ENCODE measurements around the gene MTHFD1. TPM values are rescaled to one million over a fixed set of nuclear protein-coding genes. Genes with fewer than 3 reads are reported as not detected.
A peak's percentile ranks its signal among the peaks of the same experiment; 100 is the strongest.

The MTHFD1 gene
- total and polyA plus RNA-seq, 2 donors from 2014 or later, result 73.0 to 76.1 TPM

- FAIRE-seq, result peak; percentile 11
- no peaks in the 10 kb centered on the region for H3K9me3 ChIP-seq (ENCODE audit: control insufficient read depth in 2 of 3, insufficient read depth in 1 of 3, low read length in 3 of 3)
- peaks cover 0 to 21% (median 2%) of the 10 kb centered on the region in 3 donors for H3K4me1 ChIP-seq (ENCODE audit: control insufficient read depth in 2 of 3, insufficient read depth in 2 of 3, low read depth in 1 of 3, low read length in 3 of 3)
- peak overlapping the region; percentile 60 to 63 for H3K27ac ChIP-seq (ENCODE audit: low read depth in 2 of 2, low read length in 2 of 2)
- DNase-seq, result peak in 2 of 5 donors; percentile 67
- peaks cover 3 to 16% (median 6%) of the 10 kb centered on the region in 3 donors for H3K36me3 ChIP-seq (ENCODE audit: control insufficient read depth in 2 of 3, insufficient read depth in 3 of 3, low read length in 3 of 3)
- H3K4me3 ChIP-seq (ENCODE audit: low read length in 3 of 3), result no peak overlapping the region
- no peak for TF ChIP-seq CTCF (IDR thresholded peaks at IDR 0.05; ENCODE audit: borderline replicate concordance, extremely low read depth, insufficient read depth)
- intact Hi-C loops (cut with DNase I), result no loop called here
- H3K27me3 ChIP-seq (ENCODE audit: control insufficient read depth, insufficient read depth, low read length), result no peaks in the 10 kb centered on the region
- no peak overlapping the region for H3K9ac ChIP-seq (ENCODE audit: low read length in 3 of 3)
Measured at GRCh38 chr14:64438181-64438841, 50.2 kb downstream of the MTHFD1 start.

GRCh38 chr14:64439141-64439540 is 51.0 kb downstream of the MTHFD1 start:
- no peak overlapping the region for H3K9ac ChIP-seq (ENCODE audit: low read length in 3 of 3)
- H3K27ac ChIP-seq (ENCODE audit: low read depth in 2 of 2, low read length in 2 of 2), result peak overlapping the region; percentile 60 to 63

GRCh38 chr14:64440494-64440893 is 52.3 kb downstream of the MTHFD1 start:
- DNase-seq, result no peak
- no peak for FAIRE-seq
- Histone ChIP-seq H3K4me1 (ENCODE audit: control insufficient read depth in 2 of 3, insufficient read depth in 2 of 3, low read depth in 1 of 3, low read length in 3 of 3) (peaks cover 0 to 28% (median 4%) of the 10 kb centered on the region in 3 donors), H3K27me3 (ENCODE audit: control insufficient read depth, insufficient read depth, low read length) (no peaks in the 10 kb centered on the region), H3K9me3 (ENCODE audit: control insufficient read depth in 2 of 3, insufficient read depth in 1 of 3, low read length in 3 of 3) (no peaks in the 10 kb centered on the region), H3K27ac (ENCODE audit: low read depth in 2 of 2, low read length in 2 of 2) (no peak overlapping the region), H3K36me3 (ENCODE audit: control insufficient read depth in 2 of 3, insufficient read depth in 3 of 3, low read length in 3 of 3) (peaks cover 6 to 20% (median 9%) of the 10 kb centered on the region in 3 donors), H3K4me3 (ENCODE audit: low read length in 3 of 3) (no peak overlapping the region), H3K9ac (ENCODE audit: low read length in 3 of 3) (no peak overlapping the region)
- TF ChIP-seq CTCF (IDR thresholded peaks at IDR 0.05; ENCODE audit: borderline replicate concordance, extremely low read depth, insufficient read depth), result no peak
- intact Hi-C loops (cut with DNase I), result no loop called here

More at GRCh38 chr14:64439141-64439540, 51.0 kb downstream of the MTHFD1 start:
- Histone ChIP-seq H3K4me3 (ENCODE audit: low read length in 3 of 3) (no peak overlapping the region), H3K27me3 (ENCODE audit: control insufficient read depth, insufficient read depth, low read length) (no peaks in the 10 kb centered on the region), H3K4me1 (ENCODE audit: control insufficient read depth in 2 of 3, insufficient read depth in 2 of 3, low read depth in 1 of 3, low read length in 3 of 3) (peaks cover 0 to 21% (median 2%) of the 10 kb centered on the region in 3 donors), H3K36me3 (ENCODE audit: control insufficient read depth in 2 of 3, insufficient read depth in 3 of 3, low read length in 3 of 3) (peaks cover 3 to 21% (median 9%) of the 10 kb centered on the region in 3 donors), H3K9me3 (ENCODE audit: control insufficient read depth in 2 of 3, insufficient read depth in 1 of 3, low read length in 3 of 3) (no peaks in the 10 kb centered on the region)
- DNase-seq (no peak), FAIRE-seq (no peak)
- intact Hi-C loops (cut with DNase I), result no loop called here
- no peak for TF ChIP-seq CTCF (IDR thresholded peaks at IDR 0.05; ENCODE audit: borderline replicate concordance, extremely low read depth, insufficient read depth)
